Stimulated activated CD8-positive, alpha-beta memory T cell treated with anti-CD3 and anti-CD28 coated beads, Interleukin-12 subunit alpha, Interleukin-12 subunit beta, amount 100 ng/mL, for 24 hours (primary cell): Measurements from ENCODE around the gene USP14.

Experiments
- DNase-seq: peaks from one replicate; pipeline ENCODE4 v3.0.0-alpha.2; 2020; ENCODE audit errors: extremely low read depth

Gene USP14

GRCh38 chr18:227902-228301 is 69.5 kb downstream of the USP14 start:
- DNase-seq: no peak

- DNase-seq: no peak
Measured at GRCh38 chr18:228586-228985, 70.2 kb downstream of the USP14 start.

GRCh38 chr18:231563-231962 is 73.2 kb downstream of the USP14 start:
- no peak for DNase-seq

GRCh38 chr18:240175-240574 is 81.8 kb downstream of the USP14 start:
- no peak for DNase-seq

- DNase-seq: no peak
Measured at GRCh38 chr18:245282-245847, 87.0 kb downstream of the USP14 start.

GRCh38 chr18:248053-248452 is 89.7 kb downstream of the USP14 start:
- no peak for DNase-seq

- DNase-seq: no peak
Measured at GRCh38 chr18:250685-251084, 92.3 kb downstream of the USP14 start.

- no peak for DNase-seq
Measured at GRCh38 chr18:251572-251971, 93.2 kb downstream of the USP14 start.

- no peak for DNase-seq
Measured at GRCh38 chr18:253121-253520, 94.8 kb downstream of the USP14 start.

GRCh38 chr18:255171-255570 is 96.8 kb downstream of the USP14 start:
- no peak for DNase-seq

- DNase-seq: no peak
Measured at GRCh38 chr18:260547-260946, 102.2 kb downstream of the USP14 start.

- DNase-seq: no peak
Measured at GRCh38 chr18:261398-262073, 103.2 kb downstream of the USP14 start.
